ENCODE measurements around the gene CCNH.

CCNH gene

GRCh38 chr5:87411973-87412629 lies 629 bp downstream of the CCNH start:
- peaks cover 53% of the 10 kb centered on the region for H3K79me2 ChIP-seq (ENCODE audit: low read length)

GRCh38 chr5:87411586-87411972 lies 1.2 kb downstream of the CCNH start:
- H3K9me3 ChIP-seq (replicated peaks; ENCODE audit: insufficient read depth, low read length), result no peaks in the 10 kb centered on the region
- H3K27ac ChIP-seq (ENCODE audit: low read length), result peak overlapping the region; percentile 89; the same call in 1 of the 2 replicates
- H3K4me3 ChIP-seq (ENCODE audit: low read length), result peak overlapping the region; percentile 86
- peak overlapping the region; percentile 94 for H3K9ac ChIP-seq (ENCODE audit: low read length)
- H4K20me1 ChIP-seq (ENCODE audit: insufficient read depth, low read length), result no peaks in the 10 kb centered on the region
- no peak for TF ChIP-seq CTCF (IDR thresholded peaks at IDR 0.05; ENCODE audit: low read length)
- TF ChIP-seq EZH2 (optimal IDR thresholded peaks at IDR 0.05; ENCODE audit: low read depth, low read length), result no peak
- no peak for TF ChIP-seq EZH2phosphoT487 (IDR thresholded peaks at IDR 0.05; ENCODE audit: low read length)
- DNase-seq, result no peak
- H3K4me2 ChIP-seq (ENCODE audit: low read depth, low read length), result peak overlapping the region; percentile 87
- no peak overlapping the region for H2AFZ ChIP-seq (ENCODE audit: low read length)
- H3K79me2 ChIP-seq (ENCODE audit: low read length), result peaks cover 53% of the 10 kb centered on the region
- H3K4me1 ChIP-seq (ENCODE audit: low read length), result peaks cover 13% of the 10 kb centered on the region
- peaks cover 18% of the 10 kb centered on the region for H3K36me3 ChIP-seq (replicated peaks; ENCODE audit: insufficient read depth, low read length)
- H3K27me3 ChIP-seq (replicated peaks; ENCODE audit: insufficient read depth, low read length), result no peaks in the 10 kb centered on the region
- H3K9me2 ChIP-seq (replicated peaks; ENCODE audit: insufficient read depth, low read length), result no peaks in the 10 kb centered on the region
- 0 out of 2 replicates have a peak, but pooled peaks cover 6% of the 10 kb centered on the region for H3F3A ChIP-seq (ENCODE audit: insufficient read depth, low read length)

More at GRCh38 chr5:87411973-87412629, 629 bp downstream of the CCNH start:
- H3K4me2 ChIP-seq (ENCODE audit: low read depth, low read length), result peak overlapping the region; percentile 87
- H3K4me1 ChIP-seq (ENCODE audit: low read length), result peaks cover 13% of the 10 kb centered on the region
- H3K36me3 ChIP-seq (replicated peaks; ENCODE audit: insufficient read depth, low read length), result peaks cover 18% of the 10 kb centered on the region
- peak overlapping the region; percentile 86 for H3K4me3 ChIP-seq (ENCODE audit: low read length)
- H3K9me3 ChIP-seq (replicated peaks; ENCODE audit: insufficient read depth, low read length), result no peaks in the 10 kb centered on the region
- peak overlapping the region; percentile 81 for H2AFZ ChIP-seq (ENCODE audit: low read length)
- H3F3A ChIP-seq (ENCODE audit: insufficient read depth, low read length), result 0 out of 2 replicates have a peak, but pooled peaks cover 6% of the 10 kb centered on the region
- no peaks in the 10 kb centered on the region for H3K9me2 ChIP-seq (replicated peaks; ENCODE audit: insufficient read depth, low read length)
- H4K20me1 ChIP-seq (ENCODE audit: insufficient read depth, low read length), result no peaks in the 10 kb centered on the region
- no peak for TF ChIP-seq EZH2phosphoT487 (IDR thresholded peaks at IDR 0.05; ENCODE audit: low read length)
- TF ChIP-seq EZH2 (optimal IDR thresholded peaks at IDR 0.05; ENCODE audit: low read depth, low read length), result no peak
- no peak for TF ChIP-seq CTCF (IDR thresholded peaks at IDR 0.05; ENCODE audit: low read length)
- no peaks in the 10 kb centered on the region for H3K27me3 ChIP-seq (replicated peaks; ENCODE audit: insufficient read depth, low read length)
- H3K9ac ChIP-seq (ENCODE audit: low read length), result peak overlapping the region; percentile 94
- DNase-seq, result peak; percentile 42
- H3K27ac ChIP-seq (ENCODE audit: low read length), result peak overlapping the region; percentile 89

- Histone ChIP-seq H4K20me1 (ENCODE audit: insufficient read depth, low read length) (no peaks in the 10 kb centered on the region), H3K36me3 (replicated peaks; ENCODE audit: insufficient read depth, low read length) (peaks cover 18% of the 10 kb centered on the region), H3K4me1 (ENCODE audit: low read length) (peaks cover 13% of the 10 kb centered on the region), H3K79me2 (ENCODE audit: low read length) (peaks cover 57% of the 10 kb centered on the region), H3K4me3 (ENCODE audit: low read length) (peak overlapping the region; percentile 86; the same call in 1 of the 2 replicates), H3K9ac (ENCODE audit: low read length) (no peak overlapping the region; the same call in 1 of the 2 replicates), H2AFZ (ENCODE audit: low read length) (no peak overlapping the region), H3K9me3 (replicated peaks; ENCODE audit: insufficient read depth, low read length) (no peaks in the 10 kb centered on the region), H3K4me2 (ENCODE audit: low read depth, low read length) (peak overlapping the region; percentile 87), H3K27me3 (replicated peaks; ENCODE audit: insufficient read depth, low read length) (no peaks in the 10 kb centered on the region), H3K27ac (ENCODE audit: low read length) (no peak overlapping the region), H3K9me2 (replicated peaks; ENCODE audit: insufficient read depth, low read length) (no peaks in the 10 kb centered on the region), H3F3A (ENCODE audit: insufficient read depth, low read length) (0 out of 2 replicates have a peak, but pooled peaks cover 6% of the 10 kb centered on the region)
- no peak for DNase-seq
- no peak for TF ChIP-seq EZH2phosphoT487 (IDR thresholded peaks at IDR 0.05; ENCODE audit: low read length)
- TF ChIP-seq EZH2 (optimal IDR thresholded peaks at IDR 0.05; ENCODE audit: low read depth, low read length), result no peak
- no peak for TF ChIP-seq CTCF (IDR thresholded peaks at IDR 0.05; ENCODE audit: low read length)
These were observed 1.8 kb downstream of the CCNH start for GRCh38 chr5:87410931-87411330.

Measured in MM.1S (cell line).